ENCODE data around the gene CYFIP2. TPM values are rescaled to one million over a fixed set of nuclear protein-coding genes. Genes with fewer than 3 reads are reported as not detected.

The CYFIP2 gene
- total RNA-seq, 1 experiment from 2014 or later = 45.1 TPM

- Histone ChIP-seq H3K27me3 (ENCODE audit: insufficient read depth, low read length) (no peaks in the 10 kb centered on the region), H3K4me2 (ENCODE audit: low read length) (no peak overlapping the region), H3K27ac (ENCODE audit: low read depth, low read length) (no peak overlapping the region), H4K20me1 (ENCODE audit: insufficient read depth) (no peaks in the 10 kb centered on the region), H3K9me3 (ENCODE audit: control insufficient read depth in 1 of 2, insufficient read depth in 1 of 2, low read depth in 1 of 2, low read length in 2 of 2) (no peaks in the 10 kb centered on the region), H3K9ac (ENCODE audit: low read length) (no peak overlapping the region), H3K4me1 (ENCODE audit: control insufficient read depth in 1 of 2, insufficient read depth in 2 of 2, low read length in 2 of 2) (no peaks in the 10 kb centered on the region; a peak in 1 of 4 replicates), H3K9me2 (ENCODE audit: insufficient read depth) (no peaks in the 10 kb centered on the region), H3K79me2 (ENCODE audit: insufficient read depth, low read length) (no peaks in the 10 kb centered on the region), H3K36me3 (ENCODE audit: control insufficient read depth in 1 of 2, insufficient read depth in 2 of 2, low read length in 2 of 2) (no peaks in the 10 kb centered on the region), H2AFZ (ENCODE audit: low read depth, low read length, poor library complexity, severe bottlenecking) (no peak overlapping the region), H3K4me3 (replicated peaks in 1 of 2; ENCODE audit: low read depth in 1 of 2, low read length in 2 of 2) (no peak overlapping the region)
- TF ChIP-seq YY1 (IDR thresholded peaks at IDR 0.05; ENCODE audit: extremely low read depth, insufficient replicate concordance, low read depth, low read length) (no peak), ATF3 (IDR thresholded peaks at IDR 0.05) (no peak), RAD21 (IDR thresholded peaks at IDR 0.05; ENCODE audit: low read depth) (no peak), POLR2A (IDR thresholded peaks at IDR 0.05; ENCODE audit: borderline replicate concordance, extremely low read depth, insufficient read depth, insufficient read length) (no peak), EZH2 (IDR thresholded peaks at IDR 0.05) (no peak), JUND (IDR thresholded peaks at IDR 0.05) (no peak), EZH2phosphoT487 (IDR thresholded peaks at IDR 0.05; ENCODE audit: borderline replicate concordance) (no peak)
- DNase-seq (ENCODE audit: low read depth, low spot score) (no peak), ATAC-seq (no peak)
- BruUV-seq (replicated peaks) = no TSS peak
- POLR2A ChIA-PET = no interaction called here
- CTCF ChIA-PET = interaction anchor here (1.6 kb wide), 1 partner anchor 19 kb away, joined by 4 read pairs; no protein-coding TSS in a partner anchor
- RAD21 ChIA-PET (ENCODE audit: low non-redundant PET in 1 of 2, low total read pairs in 2 of 2, uncharacterized antibody in 2 of 2, unreplicated experiment in 2 of 2) = no interaction called here
- intact Hi-C loops (cut with micrococcal nuclease) = no loop called here
Measured at GRCh38 chr5:157273131-157273556, 7.2 kb downstream of the CYFIP2 start.

- ATAC-seq (no peak), DNase-seq (ENCODE audit: low read depth, low spot score) (no peak)
- H3K4me1 ChIP-seq (ENCODE audit: control insufficient read depth in 1 of 2, insufficient read depth in 2 of 2, low read length in 2 of 2) = no peaks in the 10 kb centered on the region
- H3K27ac ChIP-seq (ENCODE audit: low read depth, low read length) = no peak overlapping the region
- no peak for TF ChIP-seq TCF7L2 (IDR thresholded peaks at IDR 0.05; ENCODE audit: borderline replicate concordance, extremely low read depth, insufficient read depth, insufficient read length)
- H3K4me2 ChIP-seq (ENCODE audit: low read length) = no peak overlapping the region
- H3K36me3 ChIP-seq (ENCODE audit: control insufficient read depth in 1 of 2, insufficient read depth in 2 of 2, low read length in 2 of 2) = no peaks in the 10 kb centered on the region
- no peaks in the 10 kb centered on the region for H3K27me3 ChIP-seq (ENCODE audit: insufficient read depth, low read length)
- ChIA-PET RAD21 (ENCODE audit: low non-redundant PET in 1 of 2, low total read pairs in 2 of 2, uncharacterized antibody in 2 of 2, unreplicated experiment in 2 of 2) (no interaction called here), CTCF (no interaction called here), POLR2A (no interaction called here)
- H3K79me2 ChIP-seq (ENCODE audit: insufficient read depth, low read length) = no peaks in the 10 kb centered on the region
- H3K9me3 ChIP-seq (ENCODE audit: control insufficient read depth in 1 of 2, insufficient read depth in 1 of 2, low read depth in 1 of 2, low read length in 2 of 2) = no peaks in the 10 kb centered on the region
- no peaks in the 10 kb centered on the region for H4K20me1 ChIP-seq (ENCODE audit: insufficient read depth)
- no peak overlapping the region for H3K9ac ChIP-seq (ENCODE audit: low read length)
- no TSS peak for BruUV-seq (replicated peaks)
- no peak overlapping the region for H2AFZ ChIP-seq (ENCODE audit: low read depth, low read length, poor library complexity, severe bottlenecking)
- no peak overlapping the region for H3K4me3 ChIP-seq (replicated peaks in 1 of 2; ENCODE audit: low read depth in 1 of 2, low read length in 2 of 2)
- intact Hi-C loops (cut with micrococcal nuclease) = no loop called here
- H3K9me2 ChIP-seq (ENCODE audit: insufficient read depth) = no peaks in the 10 kb centered on the region
Measured at GRCh38 chr5:157275403-157275802, 9.5 kb downstream of the CYFIP2 start.

All from HCT116 (cell line).